Tibial artery (tissue), 4 donors: Measurements from ENCODE around the gene C2CD4C.

ENCODE experiments used
- DNase-seq, 2 donors: peaks; one replicate each; pipeline ENCODE4 v3.0.0-alpha.2; 2019
- H3K27ac ChIP-seq, 2 donors: fragments of 200-600 bp; sonication (generic) in 1 of 2; 1 replicate in 1 of 2; 2 replicates in 1 of 2; pipeline ENCODE4 v1.5.1; 2018 to 2019; ENCODE audit warnings: mild to moderate bottlenecking in 1 of 2
- H3K27me3 ChIP-seq, 2 donors: fragments of 200-600 bp; sonication (generic) in 1 of 2; one replicate each; pipeline versions ENCODE4 v1.5.1 to v1.6.0; 2016 to 2019
- H3K36me3 ChIP-seq, 3 donors: fragments of 200-600 bp; sonication (generic) in 2 of 3; one replicate each; pipeline ENCODE4 v1.5.1; 2016 to 2019; ENCODE audit warnings: mild to moderate bottlenecking in 2 of 3
- H3K4me1 ChIP-seq, 4 donors: fragments of 200-600 bp; sonication (generic) in 2 of 4; 1 replicate in 3 of 4; 2 replicates in 1 of 4; pipeline ENCODE4 v1.5.1; 2016 to 2019
- H3K4me3 ChIP-seq, 2 donors: fragments of 200-600 bp; sonication (generic) in 1 of 2; 1 replicate in 1 of 2; 2 replicates in 1 of 2; pipeline ENCODE4 v1.5.1; 2018 to 2019; ENCODE audit warnings: mild to moderate bottlenecking in 2 of 2
- H3K9me3 ChIP-seq, 3 donors: fragments of 200-600 bp; sonication (generic) in 1 of 3; one replicate each; pipeline ENCODE4 v1.5.1; 2016 to 2019
- CTCF ChIP-seq, 2 experiments: fragments of 200-600 bp in 1 of 2; fragments of 450-650 bp in 1 of 2; IDR thresholded peaks; one replicate each; pipeline ENCODE4 v1.5.1; 2017 to 2019; ENCODE audit warnings: antibody characterized with exemption in 2 of 2, mild to moderate bottlenecking in 1 of 2, moderate library complexity in 1 of 2
- intact Hi-C: fragments of 100-400 bp; cut with DNase I; formaldehyde crosslinking; loops from one replicate; pipeline ENCODE4 v1.15.0; 2023; ENCODE audit warnings: low total_unique reads

The C2CD4C gene

GRCh38 chr19:447816-448560 is 39.0 kb upstream of the C2CD4C start:
- intact Hi-C loops, result no loop called here
- TF ChIP-seq CTCF (IDR thresholded peaks at IDR 0.05), result no peak
- Histone ChIP-seq H3K27me3 (peaks cover 0 to 3% of the 10 kb centered on the region in 2 donors), H3K9me3 (no peaks in the 10 kb centered on the region), H3K4me1 (no peaks in the 10 kb centered on the region), H3K4me3 (no peak overlapping the region), H3K36me3 (no peaks in the 10 kb centered on the region), H3K27ac (no peak overlapping the region)
- DNase-seq, result no peak

GRCh38 chr19:447064-447426 is 38.1 kb upstream of the C2CD4C start:
- peaks cover 0 to 3% of the 10 kb centered on the region in 2 donors for H3K27me3 ChIP-seq
- intact Hi-C loops, result no loop called here
- no peak overlapping the region for H3K4me3 ChIP-seq
- no peak for DNase-seq
- no peaks in the 10 kb centered on the region for H3K9me3 ChIP-seq
- H3K4me1 ChIP-seq, result no peaks in the 10 kb centered on the region
- H3K36me3 ChIP-seq, result no peaks in the 10 kb centered on the region
- no peak for TF ChIP-seq CTCF (IDR thresholded peaks at IDR 0.05)
- no peak overlapping the region for H3K27ac ChIP-seq

- no peaks in the 10 kb centered on the region for H3K9me3 ChIP-seq
- H3K4me3 ChIP-seq, result no peak overlapping the region
- no peak overlapping the region for H3K27ac ChIP-seq
- TF ChIP-seq CTCF (IDR thresholded peaks at IDR 0.05), result no peak
- peaks cover 0 to 16% of the 10 kb centered on the region in 2 donors for H3K27me3 ChIP-seq
- DNase-seq, result no peak
- H3K36me3 ChIP-seq, result no peaks in the 10 kb centered on the region
- H3K4me1 ChIP-seq, result no peaks in the 10 kb centered on the region
- intact Hi-C loops, result no loop called here
Observed at GRCh38 chr19:444677-445210, 35.8 kb upstream of the C2CD4C start.

GRCh38 chr19:443005-443404 is 34.1 kb upstream of the C2CD4C start:
- H3K27me3 ChIP-seq, result peaks cover 0 to 33% of the 10 kb centered on the region in 2 donors
- intact Hi-C loops, result no loop called here
- DNase-seq, result no peak
- no peaks in the 10 kb centered on the region for H3K9me3 ChIP-seq
- no peak overlapping the region for H3K4me3 ChIP-seq
- H3K36me3 ChIP-seq, result no peaks in the 10 kb centered on the region
- TF ChIP-seq CTCF (IDR thresholded peaks at IDR 0.05), result no peak
- no peak overlapping the region for H3K27ac ChIP-seq
- H3K4me1 ChIP-seq, result no peaks in the 10 kb centered on the region

- H3K4me1 ChIP-seq, result no peaks in the 10 kb centered on the region
- intact Hi-C loops, result no loop called here
- H3K27me3 ChIP-seq, result peaks cover 0 to 41% of the 10 kb centered on the region in 2 donors
- no peak overlapping the region for H3K4me3 ChIP-seq
- H3K27ac ChIP-seq, result no peak overlapping the region
- no peak for TF ChIP-seq CTCF (IDR thresholded peaks at IDR 0.05)
- no peak for DNase-seq
- no peaks in the 10 kb centered on the region for H3K36me3 ChIP-seq
- no peaks in the 10 kb centered on the region for H3K9me3 ChIP-seq
Observed at GRCh38 chr19:442085-442484, 33.1 kb upstream of the C2CD4C start.
